CMK (cell line): ENCODE results near the gene HID1.

ENCODE experiments used
- DNase-seq: peaks from one replicate; pipeline ENCODE4 v3.0.0-alpha.2; 2010; ENCODE audit warnings: low read depth

Gene HID1

DNA sequence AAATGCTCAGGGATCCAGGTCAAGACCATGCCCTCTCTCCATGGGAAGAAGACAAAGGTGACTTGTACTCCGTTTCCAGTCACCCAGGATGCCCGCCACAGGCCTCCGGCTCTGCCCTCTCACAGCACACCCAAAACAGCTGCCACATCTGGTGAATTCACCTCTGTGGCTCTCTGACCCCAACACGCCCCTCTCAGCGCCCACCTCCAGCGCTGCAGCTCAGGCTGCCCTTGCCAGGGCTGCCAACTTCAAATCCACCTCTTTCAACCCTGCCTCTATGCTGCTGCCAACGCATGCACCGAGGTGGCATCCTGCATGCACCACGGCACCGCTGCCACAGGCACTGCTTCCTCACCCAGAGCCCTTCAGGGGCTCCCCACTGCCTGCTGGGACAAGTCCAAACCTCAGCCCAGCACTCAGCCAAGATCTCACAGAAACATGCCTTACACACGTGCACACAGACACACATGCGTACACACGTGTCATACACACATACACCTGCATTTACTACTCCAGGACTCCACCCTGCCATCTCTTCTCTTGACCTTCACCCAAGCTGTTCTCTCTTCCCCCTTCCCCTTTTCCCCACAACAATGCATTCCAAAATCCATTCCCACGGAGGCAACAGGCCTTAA is 7.5 kb downstream of the HID1 start:
- no peak for DNase-seq

DNA sequence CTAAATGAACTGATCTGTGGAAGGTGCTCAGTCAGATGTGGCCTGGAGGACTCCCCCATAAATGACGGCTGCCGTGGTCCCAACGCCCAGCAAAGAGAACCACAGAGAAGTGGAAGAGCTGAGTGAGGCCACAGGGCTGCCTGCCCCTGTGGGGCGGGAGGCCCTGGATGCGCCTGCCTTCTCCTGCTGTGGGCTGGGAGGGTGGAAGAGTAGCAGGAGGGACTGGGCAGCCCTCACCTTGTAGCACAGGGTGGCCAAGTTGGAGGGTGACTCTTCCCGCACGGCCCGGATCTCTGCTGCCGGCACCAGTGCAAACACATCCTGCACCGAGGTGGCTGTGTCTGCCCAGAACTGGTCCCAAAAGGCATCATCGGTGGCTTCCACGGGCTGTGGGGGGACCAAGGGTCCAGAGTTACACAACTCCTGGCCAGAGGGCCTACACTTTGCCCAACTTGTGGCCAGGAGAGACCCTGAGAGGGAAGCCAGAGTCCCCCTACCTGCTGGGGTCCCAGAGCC is 8.3 kb downstream of the HID1 start:
- no peak for DNase-seq

DNA sequence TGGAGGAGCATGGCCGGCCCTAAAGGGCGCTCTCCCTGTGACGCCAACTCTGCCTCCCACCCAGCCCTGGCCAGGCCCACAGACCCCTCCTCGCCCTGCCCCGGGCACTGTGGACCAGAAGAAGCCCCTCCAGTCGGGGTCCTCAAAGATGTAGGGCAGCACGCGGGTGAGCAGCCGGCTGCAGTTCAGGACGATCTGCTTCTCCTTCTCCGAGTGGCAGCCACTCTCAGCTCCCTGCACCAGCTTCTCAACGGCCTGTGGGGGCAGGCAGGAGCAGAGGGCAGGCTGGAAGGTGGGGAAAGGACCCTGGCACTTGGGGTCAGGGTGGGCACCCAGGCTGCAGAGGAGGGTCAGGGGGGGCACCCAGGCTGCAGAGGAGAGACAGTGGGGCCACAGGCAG is 8.9 kb downstream of the HID1 start:
- DNase-seq = no peak

DNA sequence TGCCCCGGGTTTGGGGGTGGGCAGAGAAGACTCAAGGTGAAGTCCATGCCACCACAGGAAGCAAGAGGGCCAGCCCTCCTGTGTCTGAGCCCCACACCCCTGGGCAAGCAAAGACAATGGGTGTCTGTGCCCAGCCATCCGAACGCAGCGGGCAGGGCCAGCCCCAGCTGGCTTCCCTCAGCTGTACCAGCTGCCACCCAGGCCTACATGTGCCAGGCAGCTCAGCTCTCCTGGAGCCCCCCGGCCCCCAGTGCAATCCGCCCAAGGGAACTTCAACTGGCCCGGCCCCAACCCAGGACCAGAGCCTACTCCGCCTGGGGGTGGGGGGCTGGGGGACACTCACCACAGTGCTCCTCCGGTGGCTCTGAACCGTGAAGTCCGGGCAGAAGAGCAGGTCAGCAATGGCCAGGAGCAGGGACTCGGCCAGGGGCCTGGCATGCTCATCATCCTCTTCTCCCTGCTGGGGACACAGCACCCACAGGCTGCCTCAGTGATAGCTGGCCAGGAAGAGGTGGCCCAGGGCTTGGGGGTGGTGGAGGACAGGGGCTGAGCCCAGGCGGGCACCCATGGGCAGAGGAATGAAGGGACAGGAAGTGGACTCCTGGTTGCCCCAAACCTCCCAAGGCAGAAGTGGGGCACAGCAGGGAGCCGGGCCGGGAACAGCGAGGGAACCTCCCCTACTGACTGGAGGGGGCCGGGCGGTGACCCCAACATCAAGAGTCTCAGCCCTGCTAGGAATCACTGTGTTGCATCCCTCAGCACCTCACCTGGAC is 9.8 kb downstream of the HID1 start:
- DNase-seq = no peak

DNA sequence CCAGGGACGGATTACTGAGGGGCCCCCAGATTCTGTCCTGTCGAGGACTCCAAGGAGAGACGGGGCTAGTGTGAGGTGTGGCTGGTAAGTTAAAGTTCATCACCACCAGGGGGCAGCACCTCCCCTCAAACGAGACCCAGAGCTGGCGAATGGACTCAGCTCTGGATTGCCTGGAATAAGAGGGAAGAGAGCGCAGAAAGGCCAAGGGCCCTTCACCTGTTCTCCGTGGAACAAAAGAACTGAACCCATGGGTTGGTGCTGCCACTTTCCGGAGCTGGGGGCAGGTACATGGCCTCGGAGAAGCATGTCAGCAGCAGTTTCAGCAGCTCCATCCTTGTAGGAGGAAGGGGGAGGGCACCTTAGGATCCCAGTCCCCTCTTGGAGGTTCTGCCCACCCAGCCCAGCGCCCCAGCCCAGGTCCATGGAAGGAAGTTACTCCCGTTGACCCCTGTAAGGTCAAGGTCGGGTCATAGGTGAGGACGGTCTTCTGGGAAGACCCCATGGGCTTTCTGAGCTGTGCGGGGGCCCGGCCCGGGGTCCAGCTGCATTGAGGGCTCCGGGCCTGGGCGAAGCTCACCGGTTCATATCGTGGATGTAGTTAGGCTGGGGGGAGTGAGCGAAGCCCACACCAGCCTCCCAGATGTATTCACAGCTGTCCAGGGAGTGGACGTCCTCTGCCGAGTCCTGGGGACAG is 10.8 kb downstream of the HID1 start:
- DNase-seq = peak; percentile 72

DNA sequence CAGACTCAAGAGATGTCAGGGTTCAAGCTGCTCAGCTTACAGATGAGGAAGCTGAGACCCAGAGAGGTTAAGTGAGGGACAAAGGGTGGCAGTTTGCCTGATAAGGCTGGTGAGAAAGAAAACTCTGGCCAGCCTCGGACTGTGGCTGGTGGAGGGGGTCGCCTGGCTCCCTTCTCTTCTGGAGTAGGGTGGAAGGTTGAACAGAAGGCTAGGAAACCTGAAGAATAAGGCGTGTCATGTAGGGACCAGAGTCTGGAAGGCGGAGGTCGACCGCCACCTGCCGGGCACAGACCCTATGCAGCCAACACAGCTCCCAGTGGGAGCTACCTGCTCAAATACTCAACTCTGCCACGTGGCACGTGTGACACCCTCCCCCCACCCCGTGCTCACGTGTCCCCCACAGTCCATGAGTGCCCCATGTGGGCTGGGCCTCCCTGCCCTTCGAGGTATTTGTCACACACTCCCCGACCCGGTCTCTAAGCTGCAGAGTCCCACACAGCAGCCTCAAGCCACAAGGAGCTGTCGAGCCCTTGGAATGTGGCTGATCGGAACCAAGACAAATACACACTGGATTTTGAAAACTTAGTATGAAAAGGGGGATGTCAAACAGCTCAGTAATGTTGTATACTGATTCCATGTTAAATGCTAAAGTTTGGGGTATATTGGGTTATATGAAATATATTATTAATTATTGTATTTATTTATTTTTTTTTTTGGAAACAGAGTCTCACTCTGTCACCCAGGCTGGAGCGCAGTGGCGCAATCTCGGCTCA is 11.8 kb downstream of the HID1 start:
- DNase-seq = peak; percentile 56

DNA sequence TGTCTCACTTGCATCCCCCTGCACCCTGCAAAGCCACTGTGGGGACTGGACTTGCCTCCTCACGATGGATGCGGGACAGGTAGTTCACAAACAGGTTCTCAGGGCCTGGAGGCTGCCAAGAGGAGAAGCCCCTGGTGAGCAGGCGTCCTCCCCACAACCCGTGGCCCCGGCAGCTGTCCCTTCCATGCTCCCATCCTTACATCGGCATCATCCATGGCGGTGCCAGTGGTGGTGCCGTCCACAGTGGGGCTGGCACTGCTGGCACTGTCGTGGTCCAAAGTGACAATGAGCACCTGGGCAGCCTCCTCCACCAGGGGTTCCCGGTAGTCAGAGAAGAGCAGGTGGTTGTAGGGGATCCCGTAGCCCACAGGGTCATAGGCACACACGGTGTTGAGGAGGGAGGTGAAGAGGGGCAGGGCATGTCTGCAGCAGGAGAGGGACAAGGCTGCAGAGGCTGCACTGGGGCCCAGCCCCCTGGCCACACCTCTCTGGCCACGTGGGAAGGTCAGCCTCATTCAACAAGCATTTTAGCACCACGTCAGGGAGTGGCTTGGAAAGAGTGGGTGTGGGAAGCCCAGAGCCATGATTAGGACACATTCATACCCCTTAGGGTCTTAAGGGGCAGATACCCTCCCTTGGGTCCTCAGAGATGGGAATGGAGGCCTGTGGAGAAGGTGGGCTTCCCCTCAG is 12.6 kb downstream of the HID1 start:
- DNase-seq = no peak

DNA sequence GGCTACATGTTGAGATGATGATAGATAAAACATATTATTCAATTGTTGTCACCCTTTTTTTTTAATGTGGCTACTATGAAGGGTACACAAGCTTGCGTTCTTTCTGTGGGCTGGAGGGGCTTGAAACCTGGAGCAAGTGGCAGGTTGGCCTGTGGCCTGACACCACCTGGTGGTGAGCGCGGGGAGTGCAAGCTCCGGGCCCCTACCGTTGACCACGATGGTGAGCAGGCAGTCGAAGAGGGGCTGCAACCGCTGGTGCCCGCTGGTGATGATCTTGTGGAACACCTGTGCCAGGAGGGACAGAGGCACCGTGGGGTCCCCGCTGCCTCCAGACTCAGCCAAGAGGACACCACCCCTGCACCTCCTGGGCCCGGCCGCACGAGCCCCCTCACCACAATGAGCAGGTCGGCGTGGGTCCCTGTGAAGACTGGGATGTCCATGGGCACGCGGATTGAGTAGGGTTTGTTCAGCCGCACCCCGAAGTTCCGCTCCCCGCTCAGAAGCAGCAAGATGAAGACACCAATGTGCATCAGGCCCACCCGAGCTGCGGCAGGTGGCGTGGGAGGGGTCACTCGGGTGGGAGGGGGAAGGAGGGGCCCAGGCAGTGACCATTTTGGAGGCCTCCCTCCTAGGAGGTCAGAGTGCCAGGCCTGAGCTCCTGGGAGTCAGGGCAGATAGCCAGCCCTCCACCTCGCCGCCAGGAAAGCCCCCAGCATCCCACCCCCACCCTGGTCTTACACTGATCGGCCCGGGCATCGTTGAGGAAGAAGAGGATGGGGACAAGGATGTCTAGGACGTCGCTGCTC is 14.4 kb downstream of the HID1 start:
- DNase-seq = peak; percentile 50

DNA sequence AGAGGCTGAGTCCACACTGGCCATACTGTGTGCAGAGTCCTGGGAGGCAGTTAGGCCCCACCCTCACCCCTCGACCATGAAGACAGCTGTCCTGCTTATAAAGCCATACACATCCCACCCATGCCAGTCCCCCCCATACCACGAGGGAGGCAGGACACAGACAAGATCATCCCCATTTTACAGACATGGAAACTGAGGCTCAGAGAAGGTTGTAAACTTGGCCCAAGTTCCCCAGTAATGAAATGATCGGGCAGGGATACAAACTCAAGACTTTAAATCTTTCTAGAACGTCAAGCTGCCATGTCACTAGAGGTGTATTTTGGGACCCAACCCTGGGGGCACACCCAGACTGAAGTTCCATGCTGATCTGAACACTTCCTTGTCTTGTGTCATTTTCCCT is 16.5 kb downstream of the HID1 start:
- DNase-seq = no peak

DNA sequence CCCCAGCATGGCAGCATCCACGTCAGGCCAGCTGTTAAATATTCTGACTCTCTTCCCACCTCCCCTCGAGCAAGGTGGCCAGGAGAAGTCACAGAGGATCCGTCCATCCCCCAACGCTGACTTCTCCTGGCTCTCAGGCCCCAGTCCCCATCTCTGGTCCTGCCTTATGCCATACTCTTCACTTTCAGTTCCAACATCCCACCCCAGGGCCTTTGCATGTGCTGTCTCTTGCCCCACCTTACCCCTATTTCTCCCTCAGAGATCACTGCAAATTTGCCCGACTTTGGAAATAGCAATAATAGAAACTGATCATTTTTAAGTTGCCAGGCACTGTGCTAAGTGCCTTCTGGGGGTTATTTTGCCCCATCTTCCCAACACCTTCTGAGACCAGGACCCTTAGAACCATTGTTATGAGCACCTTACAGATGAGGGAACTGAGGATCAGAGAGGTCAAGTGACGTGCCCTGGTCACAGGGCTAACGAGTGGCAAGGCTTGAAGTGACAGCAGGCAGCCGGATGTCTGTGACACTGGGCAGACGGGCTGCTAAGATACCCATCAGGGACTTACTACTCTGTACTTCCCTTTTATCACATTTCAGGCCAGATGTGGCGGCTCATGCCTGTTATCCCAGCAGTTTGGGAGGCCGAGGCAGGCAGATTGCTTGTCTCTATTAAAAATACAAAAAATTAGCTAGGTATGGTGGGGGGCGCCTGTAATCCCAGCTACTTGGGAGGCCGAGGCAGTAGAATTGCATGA is 17.7 kb downstream of the HID1 start:
- DNase-seq = peak; percentile 61

DNA sequence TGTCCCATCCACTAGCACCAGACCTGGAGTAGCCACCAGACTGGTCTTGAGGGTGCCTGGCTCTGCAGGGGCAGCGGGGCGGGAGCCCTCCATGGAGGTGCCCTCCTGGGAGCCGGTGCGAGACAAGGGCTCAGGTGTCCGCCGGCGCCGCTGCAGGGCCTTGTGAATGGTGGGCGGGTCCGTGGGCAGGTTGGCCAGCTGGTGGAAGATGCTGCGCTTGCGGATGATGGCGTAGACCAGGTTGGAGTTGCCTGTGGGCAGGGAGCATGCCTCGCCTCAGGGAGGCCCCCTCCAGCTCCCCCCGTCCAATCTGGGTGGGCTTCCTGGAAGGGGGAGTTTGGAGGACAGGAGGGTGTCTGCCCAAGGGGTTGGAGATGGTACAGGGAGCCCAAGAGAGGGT is 18.4 kb downstream of the HID1 start:
- DNase-seq = no peak

DNA sequence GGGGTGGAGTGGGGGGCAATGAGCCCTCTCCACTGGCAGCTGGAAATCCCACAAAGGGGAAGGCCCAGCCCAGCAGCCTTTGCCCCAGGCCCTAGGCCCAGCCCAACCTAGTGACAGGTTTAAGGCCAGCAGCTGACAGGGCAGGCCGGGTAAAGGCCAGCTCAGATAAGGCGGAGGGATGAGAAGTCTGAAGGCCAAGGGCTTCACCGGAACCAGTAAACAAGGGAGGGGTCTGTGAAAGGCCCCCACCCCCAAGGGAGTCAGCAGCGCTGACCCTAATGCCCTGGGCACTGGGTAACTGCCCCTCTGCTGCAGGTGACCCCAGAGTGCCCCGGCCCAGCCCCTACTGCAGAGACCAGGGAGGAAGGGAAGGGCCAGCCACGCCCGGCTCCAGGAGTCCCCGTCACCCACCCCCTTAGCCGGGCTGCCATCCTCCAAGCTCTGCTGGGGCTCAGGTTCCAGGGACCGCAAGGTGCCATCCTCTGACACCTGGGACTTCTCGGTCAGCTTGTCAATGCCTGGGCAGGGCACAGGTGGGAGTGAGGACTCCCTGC is 19.3 kb downstream of the HID1 start:
- DNase-seq = no peak

DNA sequence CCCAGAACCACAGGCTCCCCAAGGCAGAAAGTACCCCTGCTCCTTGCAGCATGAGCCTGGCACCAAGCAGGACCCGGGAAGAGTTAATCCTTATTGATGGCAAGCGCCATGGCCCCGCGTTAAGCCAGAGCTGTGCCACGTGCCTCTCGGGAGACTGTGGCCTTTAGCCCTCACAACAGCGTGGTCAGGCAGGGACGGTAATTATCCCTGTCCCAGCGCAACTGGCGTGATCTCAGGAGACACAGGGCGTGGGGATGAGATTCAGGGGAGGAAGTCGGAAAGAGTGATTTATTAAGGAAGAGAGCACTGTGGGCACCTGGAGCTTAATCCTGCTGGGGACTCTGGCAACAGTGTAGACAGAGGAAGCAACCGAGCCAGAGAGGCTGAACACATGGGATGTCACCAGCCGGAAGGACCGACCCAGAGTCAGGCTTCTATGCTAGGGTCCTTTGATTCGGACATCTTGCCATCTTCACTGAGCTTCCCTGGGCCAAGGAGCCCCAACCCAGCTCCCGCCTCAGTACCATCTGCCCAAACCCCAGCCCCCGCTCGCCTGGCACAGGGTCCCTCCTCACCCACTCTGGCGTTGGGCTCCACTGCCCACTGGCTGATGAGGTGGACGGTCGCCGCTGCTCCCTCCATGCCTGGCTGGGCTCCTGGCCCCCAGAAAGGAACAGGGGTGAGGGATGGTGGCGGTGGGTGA is 20.0 kb downstream of the HID1 start:
- no peak for DNase-seq

DNA sequence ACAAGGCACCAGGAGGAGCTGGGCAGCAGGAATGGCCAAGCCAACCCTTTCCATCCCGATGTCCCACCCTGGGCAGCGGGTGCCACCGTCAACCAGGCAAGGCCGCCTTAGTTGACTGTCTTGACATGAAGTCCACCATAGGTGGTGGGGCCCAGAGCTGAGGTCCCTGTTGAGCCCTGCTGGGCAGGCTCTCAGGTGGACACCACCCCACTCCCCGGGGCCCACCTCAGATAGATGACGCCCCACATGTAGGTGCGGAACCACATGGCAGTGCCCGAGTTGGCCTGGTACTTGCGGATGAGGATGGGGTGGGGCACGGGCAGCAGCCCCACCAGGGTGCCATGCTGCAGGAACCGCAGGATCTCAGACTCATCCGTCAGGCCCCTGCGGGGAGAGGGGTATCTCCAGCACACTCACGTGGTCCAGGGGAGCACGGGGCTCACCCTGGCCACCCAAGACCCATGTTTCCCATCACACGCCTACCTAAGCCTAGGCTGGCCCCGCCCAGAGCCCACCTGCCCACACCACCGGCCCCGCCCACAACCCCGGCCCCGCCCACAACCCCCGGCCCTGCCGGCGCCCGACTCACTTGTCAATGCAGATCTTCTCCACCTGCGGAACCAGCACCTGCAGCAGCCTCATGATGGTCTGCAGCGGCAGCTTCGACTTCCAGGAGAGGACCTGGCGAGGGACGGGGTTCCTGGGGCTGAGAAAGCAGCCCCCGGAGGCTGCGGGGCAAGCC is 20.7 kb downstream of the HID1 start:
- DNase-seq = no peak

DNA sequence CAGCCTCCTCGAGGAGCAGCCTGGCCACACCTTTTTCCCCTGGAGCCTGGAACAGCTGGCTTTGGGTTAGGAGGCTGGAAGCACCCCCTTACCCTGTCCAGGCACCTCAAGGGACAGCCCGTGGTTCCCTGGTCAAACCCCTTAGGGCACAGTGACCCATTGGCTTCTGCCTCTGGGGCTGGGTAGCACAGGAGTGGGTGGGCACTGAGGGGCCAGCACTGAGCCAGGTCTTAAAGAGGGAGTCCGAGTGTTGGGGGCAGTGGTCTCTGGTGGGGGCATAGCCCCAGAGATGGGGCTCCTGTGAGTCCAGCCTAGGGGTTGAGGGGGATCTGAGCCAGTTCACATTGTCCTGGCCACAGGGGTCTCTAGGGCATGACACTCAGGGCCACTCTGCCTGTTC is 21.5 kb downstream of the HID1 start:
- DNase-seq = no peak

DNA sequence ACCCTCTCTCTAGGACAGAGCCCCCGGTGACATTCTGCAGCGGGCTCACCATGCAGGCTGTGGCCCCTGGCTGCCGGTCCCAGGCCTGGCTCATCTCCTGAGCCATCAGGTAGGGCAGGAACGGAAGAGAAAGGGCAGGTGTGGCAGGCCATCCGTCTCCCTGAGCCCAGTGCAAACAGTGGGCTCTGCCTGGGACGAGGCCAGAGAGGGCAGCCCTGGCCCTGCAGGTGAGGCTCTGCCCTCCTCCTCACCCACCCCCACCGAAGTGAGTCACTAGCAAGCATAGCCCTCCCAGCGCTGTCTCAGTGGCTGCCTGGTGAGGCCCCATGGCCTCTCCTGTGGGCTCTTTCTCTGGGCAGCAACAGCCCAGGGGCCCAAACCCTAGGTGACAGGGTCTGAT is 22.4 kb downstream of the HID1 start:
- DNase-seq = no peak

DNA sequence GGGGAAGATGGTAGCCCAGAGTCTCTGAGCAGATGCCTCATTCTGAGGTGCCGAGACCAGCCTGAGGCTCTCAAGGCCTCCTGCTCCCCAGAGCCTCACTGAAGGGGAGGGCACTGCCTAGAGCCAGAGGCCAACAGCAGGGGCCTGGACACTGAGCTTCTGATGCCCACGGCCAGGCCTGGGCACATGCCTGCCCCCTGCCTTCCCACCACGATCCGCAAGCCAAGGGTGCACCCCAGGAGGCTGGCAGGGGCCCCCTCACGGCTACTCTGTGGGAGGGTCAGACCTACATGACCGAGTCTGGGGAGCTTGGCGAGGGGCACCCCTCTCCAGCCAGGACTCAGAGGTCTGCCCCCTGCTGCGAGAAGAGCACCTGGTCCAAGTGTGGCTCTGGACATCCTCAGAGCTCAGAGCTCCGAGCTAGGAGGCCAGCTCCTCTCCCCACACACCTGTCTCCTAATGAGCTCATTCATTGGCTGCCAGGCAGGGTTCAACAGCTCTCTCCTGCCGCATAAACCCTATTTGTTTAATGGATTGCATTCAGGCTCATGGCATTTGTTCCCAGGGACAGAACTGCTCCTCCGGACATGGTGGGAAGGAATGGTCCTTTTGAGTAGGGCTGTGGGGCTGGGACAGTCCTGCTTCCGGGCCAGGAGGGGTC is 23.0 kb downstream of the HID1 start:
- no peak for DNase-seq
